Testis (tissue), 3 donors: Measurements from ENCODE around the gene TBX6. TPM values are rescaled to one million over a fixed set of nuclear protein-coding genes. Genes with fewer than 3 reads are reported as not detected.

ENCODE experiments used
- DNase-seq: peaks from one replicate; pipeline ENCODE4 v3.0.0-alpha.2; 2019
- H3K27ac ChIP-seq, 2 donors: fragments of 200-600 bp; sonication (generic); one replicate each; pipeline ENCODE4 v1.5.1; 2019
- H3K27me3 ChIP-seq: fragments of 200-600 bp; sonication (generic); one replicate; pipeline ENCODE4 v1.5.1; 2019
- H3K36me3 ChIP-seq: fragments of 200-600 bp; sonication (generic); one replicate; pipeline ENCODE4 v1.5.1; 2017; ENCODE audit warnings: low read depth; ENCODE audit errors: missing control alignments
- H3K4me1 ChIP-seq: fragments of 200-600 bp; sonication (generic); one replicate; pipeline ENCODE4 v1.5.1; 2019
- H3K4me3 ChIP-seq, 2 donors: fragments of 200-600 bp; sonication (generic); one replicate each; pipeline ENCODE4 v1.5.1; 2017 to 2019
- H3K9me3 ChIP-seq: fragments of 200-600 bp; sonication (generic); one replicate; pipeline ENCODE4 v1.5.1; 2017
- POLR2A ChIP-seq: fragments of 450-650 bp; IDR thresholded peaks from one replicate; pipeline ENCODE4 v1.6.1; 2017; ENCODE audit warnings: antibody characterized with exemption, mild to moderate bottlenecking, moderate library complexity
- WGBS, 2 donors: methylation state at CpG; one replicate each; pipeline ENCODE4 v1.1.5; 2018; 5-methylcytosine and 5-hydroxymethylcytosine counted together
- intact Hi-C: fragments of 100-400 bp; cut with DNase I; formaldehyde crosslinking; loops from one replicate; pipeline ENCODE4 v1.15.1; 2023; ENCODE audit warnings: low total_unique reads
- polyA plus RNA-seq: library from polyadenylated mRNA; stranded (reverse); fragments of 350-450 nt; fragmentation: Illumina TruSeq; extraction: RNeasy Lipid Tissue Mini Kit (QIAGEN cat#74804); gene quantifications from one replicate; pipeline ENCODE4 v1.2.3, GENCODE V29; 2014; ENCODE audit warnings: low read depth, low replicate concordance; ENCODE audit not compliant: insufficient read depth
- total RNA-seq, 2 donors: library from RNA; depleted of rRNA; stranded (reverse); fragments of >200 nt; gene quantifications; one replicate each; pipeline ENCODE4 v1.2.3, GENCODE V29; 2016
- TF ChIP-seq, protein P1 (sequence below), 3 experiments: fragments of 450-650 bp in 2 of 3; fragments of 200-600 bp in 1 of 3; sonication (generic) in 1 of 3; IDR thresholded peaks; one replicate each; pipeline ENCODE4 v1.5.1; 2016 to 2019; ENCODE audit warnings: antibody characterized with exemption in 3 of 3, mild to moderate bottlenecking in 2 of 3, moderate library complexity in 1 of 3

TBX6 gene
- total and polyA plus RNA-seq, 3 donors from 2014 or later, result 1.3 to 2.9 (median 1.7) TPM

DNA sequence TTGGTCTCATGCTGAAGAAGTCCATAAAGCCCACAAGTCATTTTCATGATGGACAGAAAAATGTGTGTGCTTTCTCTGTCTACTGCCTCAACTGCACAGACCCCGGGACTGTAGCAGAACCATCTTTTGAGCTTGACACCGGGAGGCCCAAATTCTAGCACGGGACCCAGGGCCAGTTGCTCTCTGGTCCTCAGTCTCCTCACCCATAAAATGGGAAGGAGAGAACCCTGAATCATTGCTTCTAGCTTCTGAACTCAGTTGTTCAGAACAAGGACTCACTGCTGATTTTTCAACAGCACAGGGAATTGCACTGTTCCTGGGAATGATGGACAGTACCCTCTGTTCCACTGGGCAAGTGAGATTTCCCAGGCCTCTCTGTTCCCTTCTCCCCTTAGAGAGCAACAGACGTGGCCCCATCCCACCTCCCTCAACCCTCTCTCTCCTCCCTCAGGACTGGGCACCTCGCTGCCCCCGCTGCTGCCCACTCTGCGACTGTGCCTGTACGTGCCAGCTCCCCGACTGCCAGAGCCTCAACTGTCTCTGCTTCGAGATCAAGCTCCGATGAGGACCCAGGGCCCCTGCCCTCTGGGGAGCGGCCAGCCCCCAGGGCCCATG, 28.3 kb downstream of the TBX6 start:
- intact Hi-C loops, result no loop called here
- Histone ChIP-seq H3K9me3 (no peaks in the 10 kb centered on the region), H3K4me3 (peak overlapping the region in 1 of 2 donors; percentile 89), H3K27ac (peak overlapping the region; percentile 93 to 94), H3K36me3 (no peaks in the 10 kb centered on the region), H3K27me3 (no peaks in the 10 kb centered on the region), H3K4me1 (peaks cover 23% of the 10 kb centered on the region)
- no peak for DNase-seq
- WGBS, 2 donors, result 43 to 51% methylated on average over 11 to 12 of the region's 12 CpGs
- TF ChIP-seq, protein P1, sequence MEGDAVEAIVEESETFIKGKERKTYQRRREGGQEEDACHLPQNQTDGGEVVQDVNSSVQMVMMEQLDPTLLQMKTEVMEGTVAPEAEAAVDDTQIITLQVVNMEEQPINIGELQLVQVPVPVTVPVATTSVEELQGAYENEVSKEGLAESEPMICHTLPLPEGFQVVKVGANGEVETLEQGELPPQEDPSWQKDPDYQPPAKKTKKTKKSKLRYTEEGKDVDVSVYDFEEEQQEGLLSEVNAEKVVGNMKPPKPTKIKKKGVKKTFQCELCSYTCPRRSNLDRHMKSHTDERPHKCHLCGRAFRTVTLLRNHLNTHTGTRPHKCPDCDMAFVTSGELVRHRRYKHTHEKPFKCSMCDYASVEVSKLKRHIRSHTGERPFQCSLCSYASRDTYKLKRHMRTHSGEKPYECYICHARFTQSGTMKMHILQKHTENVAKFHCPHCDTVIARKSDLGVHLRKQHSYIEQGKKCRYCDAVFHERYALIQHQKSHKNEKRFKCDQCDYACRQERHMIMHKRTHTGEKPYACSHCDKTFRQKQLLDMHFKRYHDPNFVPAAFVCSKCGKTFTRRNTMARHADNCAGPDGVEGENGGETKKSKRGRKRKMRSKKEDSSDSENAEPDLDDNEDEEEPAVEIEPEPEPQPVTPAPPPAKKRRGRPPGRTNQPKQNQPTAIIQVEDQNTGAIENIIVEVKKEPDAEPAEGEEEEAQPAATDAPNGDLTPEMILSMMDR (IDR thresholded peaks at IDR 0.05), result no peak
- TF ChIP-seq POLR2A, result no peak

DNA sequence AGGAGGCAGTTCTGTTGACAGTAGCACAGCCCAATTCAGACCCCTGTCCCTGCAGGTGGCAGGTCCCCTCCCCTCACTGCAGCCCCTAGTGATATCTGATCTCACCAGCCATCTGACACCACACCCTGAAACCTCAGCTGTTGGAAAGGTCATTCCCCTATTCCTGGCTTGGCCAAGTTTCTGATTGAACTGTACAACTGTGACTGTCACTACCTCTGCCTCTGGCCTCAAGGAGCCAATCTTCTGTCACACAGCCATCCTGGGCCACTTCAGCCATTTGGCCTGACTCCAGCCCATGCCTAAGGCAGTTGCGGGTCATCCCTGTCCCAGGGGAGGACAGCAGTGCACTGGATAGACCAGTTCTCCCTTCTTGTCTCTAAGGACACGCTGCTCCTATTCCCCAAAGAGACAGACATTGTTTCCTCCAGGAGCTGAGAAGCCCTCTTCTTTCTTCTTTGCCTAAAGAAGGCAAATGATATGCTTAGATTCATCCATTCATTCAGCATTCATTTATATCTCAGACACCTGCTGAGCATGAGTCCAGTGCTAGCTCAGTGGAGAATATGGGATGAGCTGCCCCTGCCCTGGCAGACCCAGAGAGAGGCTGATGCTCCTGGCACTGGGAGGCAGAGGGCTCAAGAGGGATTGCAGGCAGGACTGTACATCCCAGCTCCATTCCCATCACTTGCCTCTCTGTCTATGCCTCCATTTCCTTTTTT, 30.7 kb downstream of the TBX6 start:
- no peak overlapping the region for H3K27ac ChIP-seq
- TF ChIP-seq, protein P1 (IDR thresholded peaks at IDR 0.05), result no peak
- TF ChIP-seq POLR2A, result no peak
- H3K4me1 ChIP-seq, result peaks cover 9% of the 10 kb centered on the region
- WGBS, 2 donors, result 63 to 71% methylated on average over 2 of the region's 2 CpGs
- H3K4me3 ChIP-seq, result no peak overlapping the region
- intact Hi-C loops, result no loop called here
- H3K27me3 ChIP-seq, result no peaks in the 10 kb centered on the region
- DNase-seq, result no peak
- H3K36me3 ChIP-seq, result no peaks in the 10 kb centered on the region
- no peaks in the 10 kb centered on the region for H3K9me3 ChIP-seq

- intact Hi-C loops, result no loop called here
- Histone ChIP-seq H3K4me3 (no peak overlapping the region), H3K27ac (no peak overlapping the region), H3K27me3 (no peaks in the 10 kb centered on the region), H3K36me3 (no peaks in the 10 kb centered on the region), H3K4me1 (peaks cover 9% of the 10 kb centered on the region), H3K9me3 (no peaks in the 10 kb centered on the region)
- WGBS, 2 donors, result 79 to 81% methylated on average over 4 of the region's 4 CpGs
- TF ChIP-seq, protein P1 (IDR thresholded peaks at IDR 0.05), result no peak
- no peak for TF ChIP-seq POLR2A
- DNase-seq, result no peak
These were observed 31.4 kb downstream of the TBX6 start for GRCh38 chr16:30060346-30060745.

- DNase-seq, result peak; percentile 54
- 55 to 63% methylated on average over 6 to 10 of the region's 10 CpGs for WGBS, 2 donors
- no peak overlapping the region for H3K4me3 ChIP-seq
- no peaks in the 10 kb centered on the region for H3K9me3 ChIP-seq
- H3K36me3 ChIP-seq, result no peaks in the 10 kb centered on the region
- intact Hi-C loops, result no loop called here
- peaks cover 7% of the 10 kb centered on the region for H3K4me1 ChIP-seq
- TF ChIP-seq, protein P1 (IDR thresholded peaks at IDR 0.05), result peak in 1 of 3 experiments; percentile 6
- TF ChIP-seq POLR2A, result no peak
- H3K27ac ChIP-seq, result no peak overlapping the region
- H3K27me3 ChIP-seq, result no peaks in the 10 kb centered on the region
These were observed 36.7 kb downstream of the TBX6 start for GRCh38 chr16:30054959-30055553.
